IMR-90 (cell line): ENCODE data around the gene MMP3. TPM values are rescaled to one million over a fixed set of nuclear protein-coding genes. Genes with fewer than 3 reads are reported as not detected.

ENCODE experiments used
- ATAC-seq: fragments of 200-7000 bp; cut with Tn5 transposase; 2 replicates; pipeline ENCODE4 v1.9.1; 2020; ENCODE audit warnings: low read depth, mild to moderate bottlenecking, moderate library complexity
- BruUV-seq: library from RNA; stranded (reverse); fragments of 400-500 nt; replicated peaks from 2 replicates; lab custom pipeline; 2021; lab: Mats Ljungman, UMichigan
- CTCF ChIA-PET: fragments of 300-600 bp; formaldehyde crosslinking; extraction: SDS; loops from one replicate; lab custom pipeline; 2021; ENCODE audit warnings: antibody characterized with exemption; lab: Yijun Ruan, JAX
- POLR2A ChIA-PET: fragments of 300-600 bp; sonication (Branson Sonifier 250); formaldehyde crosslinking; loops from one replicate; lab custom pipeline; 2022; ENCODE audit warnings: antibody characterized with exemption; ENCODE audit not compliant: unreplicated experiment; lab: Charles Lee
- DNase-seq: peaks from one replicate; pipeline ENCODE4 v3.0.0; 2013
- H2AFZ ChIP-seq: replicated peaks from 2 replicates; pipeline ENCODE3; 2013; ENCODE audit warnings: low read length, mild to moderate bottlenecking; ENCODE audit not compliant: poor library complexity
- H2AK5ac ChIP-seq: 2 replicates; pipeline ENCODE4 v1.6.1; 2013; ENCODE audit warnings: low read depth, low read length, inconsistent platforms
- H2AK9ac ChIP-seq: replicated peaks from 2 replicates; pipeline ENCODE3; 2013; ENCODE audit warnings: mild to moderate bottlenecking, low read depth, low read length, moderate library complexity; ENCODE audit not compliant: poor library complexity
- H2BK120ac ChIP-seq: 2 replicates; pipeline ENCODE4 v1.6.1; 2013; ENCODE audit warnings: low read depth, low read length, inconsistent platforms
- H2BK15ac ChIP-seq: 3 replicates; pipeline ENCODE4 v1.6.1; 2013; ENCODE audit warnings: low read depth, low read length, inconsistent platforms
- H2BK20ac ChIP-seq: 2 replicates; pipeline ENCODE4 v1.6.1; 2013; ENCODE audit warnings: low read depth, mild to moderate bottlenecking, inconsistent platforms, low read length, moderate library complexity
- H2BK5ac ChIP-seq: 2 replicates; pipeline ENCODE4 v1.6.1; 2013; ENCODE audit warnings: mild to moderate bottlenecking, low read depth, low read length, inconsistent platforms; ENCODE audit not compliant: poor library complexity, severe bottlenecking
- H3K14ac ChIP-seq: replicated peaks from 2 replicates; pipeline ENCODE4 v1.6.1; 2013; ENCODE audit warnings: low read depth, low read length, inconsistent platforms
- H3K18ac ChIP-seq: 2 replicates; pipeline ENCODE4 v1.6.1; 2013; ENCODE audit warnings: low read depth, low read length, control low read depth
- H3K23ac ChIP-seq: 2 replicates; pipeline ENCODE4 v1.6.1; 2013; ENCODE audit warnings: low read depth, low read length, inconsistent platforms
- H3K27ac ChIP-seq: 2 replicates; pipeline ENCODE4 v1.5.1; 2013; ENCODE audit warnings: mild to moderate bottlenecking, control low read depth, low read length; ENCODE audit not compliant: insufficient read depth
- H3K27me3 ChIP-seq: 2 replicates; pipeline ENCODE4 v1.6.1; 2013; ENCODE audit warnings: low read length; ENCODE audit not compliant: control insufficient read depth, insufficient read depth
- H3K36me3 ChIP-seq: 2 replicates; pipeline ENCODE4 v1.6.1; 2013; ENCODE audit warnings: low read length, mixed read lengths; ENCODE audit not compliant: control insufficient read depth, insufficient read depth
- H3K4ac ChIP-seq: 2 replicates; pipeline ENCODE4 v1.6.1; 2013; ENCODE audit warnings: low read depth, low read length, inconsistent platforms
- H3K4me1 ChIP-seq: 2 replicates; pipeline ENCODE4 v1.6.1; 2013; ENCODE audit warnings: low read length, mixed read lengths; ENCODE audit not compliant: control insufficient read depth, insufficient read depth
- H3K4me2 ChIP-seq: 2 replicates; pipeline ENCODE4 v1.6.1; 2013; ENCODE audit warnings: low read depth, mild to moderate bottlenecking, control low read depth, low read length, moderate library complexity
- H3K4me3 ChIP-seq: 2 replicates; pipeline ENCODE4 v1.5.1; 2013; ENCODE audit warnings: low read depth, mild to moderate bottlenecking, control low read depth, low read length, moderate library complexity; ENCODE audit not compliant: insufficient read depth
- H3K56ac ChIP-seq: 2 replicates; pipeline ENCODE4 v1.6.1; 2013; ENCODE audit warnings: low read length, inconsistent platforms; ENCODE audit not compliant: insufficient read depth; ENCODE audit errors: extremely low read depth
- H3K79me1 ChIP-seq, 2 experiments: 2 replicates each; pipeline ENCODE4 v1.6.1; 2013; ENCODE audit warnings: low read length in 2 of 2, inconsistent platforms in 1 of 2, low read depth in 1 of 2
- H3K9ac ChIP-seq: 2 replicates; pipeline ENCODE4 v1.6.1; 2013; ENCODE audit warnings: low read depth, low read length, control low read depth
- H3K9me1 ChIP-seq: 2 replicates; pipeline ENCODE4 v1.6.1; 2013; ENCODE audit warnings: low read length, inconsistent platforms; ENCODE audit not compliant: insufficient read depth
- H3K9me3 ChIP-seq: 2 replicates; pipeline ENCODE4 v1.6.1; 2013; ENCODE audit warnings: low read length; ENCODE audit not compliant: control insufficient read depth, insufficient read depth
- H4K20me1 ChIP-seq: 2 replicates; pipeline ENCODE4 v1.6.1; 2013; ENCODE audit warnings: low read length, inconsistent platforms; ENCODE audit not compliant: insufficient read depth
- H4K5ac ChIP-seq: 2 replicates; pipeline ENCODE4 v1.6.1; 2013; ENCODE audit warnings: mild to moderate bottlenecking, low read depth, low read length, control low read depth
- H4K8ac ChIP-seq, 2 experiments: 2 replicates each; pipeline ENCODE4 v1.6.1; 2013; ENCODE audit warnings: low read depth in 2 of 2, low read length in 2 of 2, control low read depth in 1 of 2, inconsistent platforms in 1 of 2
- H4K91ac ChIP-seq: 2 replicates; pipeline ENCODE4 v1.6.1; 2013; ENCODE audit warnings: low read depth, low read length, inconsistent platforms; ENCODE audit not compliant: insufficient read depth
- CHD1 ChIP-seq: IDR thresholded peaks from 2 replicates; pipeline ENCODE4 v1.6.1; 2012; ENCODE audit warnings: low read depth, low read length, improper control_type of control experiment
- MAFK ChIP-seq: IDR thresholded peaks from 2 replicates; pipeline ENCODE4 v1.6.1; 2012; ENCODE audit warnings: low read depth, low read length, improper control_type of control experiment
- RFX5 ChIP-seq: IDR thresholded peaks from 2 replicates; pipeline ENCODE4 v1.8.0; 2012; ENCODE audit warnings: low read depth, mild to moderate bottlenecking, low read length, moderate library complexity
- WGBS, 2 experiments: methylation state at CpG; one replicate each; pipeline versions ENCODE4 v1.1.5 to v1.1.7; 2013; ENCODE audit warnings: missing lambda C conversion rate in 2 of 2; ENCODE audit not compliant: insufficient read length in 1 of 2; ENCODE audit errors: extremely low coverage in 2 of 2; 5-methylcytosine and 5-hydroxymethylcytosine counted together
- dilution Hi-C: fragments of 300-500 bp; cut with HindIII; formaldehyde crosslinking; loops from one replicate; pipeline ENCODE4 v1.14.3; 2018; ENCODE audit warnings: low sequenced_read_pairs; ENCODE audit not compliant: unreplicated experiment
- in situ Hi-C: fragments of 300-500 bp; cut with MboI; formaldehyde crosslinking; loops from 3 replicates; pipeline ENCODE4 v1.14.3; 2019; ENCODE audit warnings: low sequenced_read_pairs, inconsistent platforms, mixed read lengths
- intact Hi-C: fragments of 100-400 bp; cut with micrococcal nuclease; formaldehyde crosslinking; loops from 2 replicates; pipeline ENCODE4 v1.10.0; 2022
- polyA plus RNA-seq, 3 experiments: library from polyadenylated mRNA; depleted of rRNA; stranded (reverse); fragments of >200 nt; gene quantifications; 2 replicates each; pipeline ENCODE4 v1.2.3, GENCODE V29; 2012; ENCODE audit warnings: low replicate concordance in 1 of 3
- total RNA-seq: library from RNA; depleted of rRNA; stranded (reverse); fragments of >200 nt; gene quantifications from 2 replicates; pipeline ENCODE4 v1.2.3, GENCODE V29; 2012
- TF ChIP-seq, protein P1 (sequence below): fragments of 150-350 bp; IDR thresholded peaks from 2 replicates; pipeline ENCODE4 v1.6.1; 2016; ENCODE audit warnings: low read depth, mild to moderate bottlenecking, low read length, moderate library complexity, borderline replicate concordance
- TF ChIP-seq, protein P2 (sequence below): fragments of 150-350 bp; IDR thresholded peaks from 2 replicates; pipeline ENCODE4 v1.6.1; 2017; ENCODE audit warnings: mild to moderate bottlenecking, antibody characterized with exemption, low read length, low read depth
- TF ChIP-seq, protein P3 (sequence below): conservative IDR thresholded peaks from 2 replicates; pipeline ENCODE4 v1.5.1; 2012; ENCODE audit warnings: mild to moderate bottlenecking, low read depth, low read length, improper control_type of control experiment

MMP3 gene
- total and polyA plus RNA-seq, 2 of the 4 experiments (the other 2 are of a cell fraction) = under 0.01 to 0.39 TPM

DNA sequence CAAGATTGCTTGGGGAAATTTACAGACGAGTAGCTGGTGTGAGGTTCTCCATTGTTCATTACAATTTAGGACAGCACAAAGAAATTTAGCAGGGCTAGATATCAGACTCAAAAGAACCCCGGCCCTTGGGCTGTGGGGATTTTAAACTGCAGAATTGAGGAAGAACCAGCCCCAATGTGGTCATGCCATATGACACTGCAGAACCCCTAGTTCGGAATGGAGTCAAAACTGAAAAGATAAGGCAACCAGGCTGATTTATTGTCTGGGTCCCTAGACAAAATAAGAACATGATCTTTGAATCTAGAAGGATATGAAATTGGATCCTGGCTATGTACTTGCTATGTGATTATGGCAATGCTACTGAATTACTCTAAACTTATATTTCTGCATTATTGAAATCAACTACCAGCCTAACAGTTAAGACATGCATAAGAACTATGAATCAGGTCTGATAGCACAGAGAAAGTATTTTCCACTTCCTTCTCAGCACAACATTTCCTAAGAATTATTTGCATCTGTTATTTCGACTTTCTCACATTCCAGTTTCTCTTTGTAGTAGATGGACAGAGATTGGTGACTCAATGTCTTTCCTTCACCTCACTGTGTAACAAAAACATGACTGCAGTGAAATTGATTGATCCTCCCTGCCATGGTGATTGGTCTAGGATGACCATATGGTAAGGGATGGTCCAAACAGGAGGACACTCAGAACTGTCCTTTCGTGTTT is 13.2 kb downstream of the MMP3 start (continued):
- TF ChIP-seq CHD1 = no peak

DNA sequence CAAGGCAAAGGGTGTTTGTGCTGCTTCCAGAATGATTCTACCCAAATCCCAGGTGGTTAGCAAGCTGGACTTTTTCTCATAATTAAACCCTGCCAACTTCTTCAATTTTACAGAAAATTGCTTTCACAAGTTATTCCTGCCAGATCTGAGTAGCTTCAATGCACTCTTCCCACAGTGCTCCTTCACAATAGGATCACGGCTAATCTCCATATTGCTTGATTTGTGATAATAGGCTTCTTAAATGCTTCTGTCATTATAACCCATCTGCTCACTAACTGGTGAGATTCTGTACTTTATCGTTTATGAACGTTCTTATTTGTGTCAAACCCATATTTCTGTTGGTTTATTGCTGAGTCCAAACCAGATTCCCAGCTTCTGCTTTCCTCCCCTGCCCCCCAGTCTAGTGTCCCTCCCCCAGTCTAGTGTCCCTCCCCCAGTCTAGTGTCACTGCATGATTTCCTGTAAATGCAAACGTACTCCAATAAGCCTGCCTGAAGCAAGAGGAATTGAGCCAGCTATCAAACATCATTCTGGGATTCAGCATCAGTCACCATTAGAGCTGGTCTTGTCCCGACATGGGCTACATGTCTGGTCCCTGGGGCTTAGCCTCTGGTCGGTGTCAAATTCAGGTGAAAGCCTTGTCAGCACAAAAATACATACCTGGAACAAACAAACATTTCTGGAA is 14.0 kb downstream of the MMP3 start:
- 76% methylated on average over 4 of the region's 6 CpGs; no CpG with 5 or more reads in 1 of the 2 experiments for WGBS, 2 experiments
- Histone ChIP-seq H2BK20ac (no peak overlapping the region), H3K4me1 (no peaks in the 10 kb centered on the region), H3K18ac (no peak overlapping the region), H3K56ac (no peak overlapping the region), H3K14ac (no peak overlapping the region), H4K20me1 (no peaks in the 10 kb centered on the region), H3K4me2 (no peak overlapping the region), H4K5ac (no peak overlapping the region), H3K36me3 (no peaks in the 10 kb centered on the region), H4K91ac (no peak overlapping the region), H3K27ac (no peak overlapping the region), H4K8ac (no peak overlapping the region), H3K9me1 (0 out of 2 replicates have a peak, but pooled peaks cover 2% of the 10 kb centered on the region), H2AFZ (no peak overlapping the region), H3K27me3 (no peaks in the 10 kb centered on the region; the same call in 1 of the 2 replicates), H3K23ac (no peak overlapping the region), H2AK5ac (no peak overlapping the region), H3K4me3 (no peak overlapping the region), H2AK9ac (no peak overlapping the region), H3K9ac (no peak overlapping the region), H2BK5ac (no peak overlapping the region), H2BK120ac (no peak overlapping the region), H2BK15ac (no peak overlapping the region), H3K79me1 (no peaks in the 10 kb centered on the region), H3K9me3 (peaks cover 3% of the 10 kb centered on the region; the same call in 1 of the 2 replicates), H3K4ac (no peak overlapping the region)
- in situ Hi-C loops = no loop called here
- BruUV-seq = no TSS peak
- DNase-seq (no peak), ATAC-seq (no peak)
- CTCF ChIA-PET = interaction anchor here (0.5 to 0.6 kb wide), 2 partner anchors 15 to 219 kb away, joined by 4 read pairs; no protein-coding TSS in a partner anchor
- no peak for TF ChIP-seq RFX5
- TF ChIP-seq MAFK = no peak
- TF ChIP-seq, protein P1, sequence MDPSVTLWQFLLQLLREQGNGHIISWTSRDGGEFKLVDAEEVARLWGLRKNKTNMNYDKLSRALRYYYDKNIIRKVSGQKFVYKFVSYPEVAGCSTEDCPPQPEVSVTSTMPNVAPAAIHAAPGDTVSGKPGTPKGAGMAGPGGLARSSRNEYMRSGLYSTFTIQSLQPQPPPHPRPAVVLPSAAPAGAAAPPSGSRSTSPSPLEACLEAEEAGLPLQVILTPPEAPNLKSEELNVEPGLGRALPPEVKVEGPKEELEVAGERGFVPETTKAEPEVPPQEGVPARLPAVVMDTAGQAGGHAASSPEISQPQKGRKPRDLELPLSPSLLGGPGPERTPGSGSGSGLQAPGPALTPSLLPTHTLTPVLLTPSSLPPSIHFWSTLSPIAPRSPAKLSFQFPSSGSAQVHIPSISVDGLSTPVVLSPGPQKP = no peak
- TF ChIP-seq, protein P2, sequence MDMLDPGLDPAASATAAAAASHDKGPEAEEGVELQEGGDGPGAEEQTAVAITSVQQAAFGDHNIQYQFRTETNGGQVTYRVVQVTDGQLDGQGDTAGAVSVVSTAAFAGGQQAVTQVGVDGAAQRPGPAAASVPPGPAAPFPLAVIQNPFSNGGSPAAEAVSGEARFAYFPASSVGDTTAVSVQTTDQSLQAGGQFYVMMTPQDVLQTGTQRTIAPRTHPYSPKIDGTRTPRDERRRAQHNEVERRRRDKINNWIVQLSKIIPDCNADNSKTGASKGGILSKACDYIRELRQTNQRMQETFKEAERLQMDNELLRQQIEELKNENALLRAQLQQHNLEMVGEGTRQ = no peak
- TF ChIP-seq, protein P3, sequence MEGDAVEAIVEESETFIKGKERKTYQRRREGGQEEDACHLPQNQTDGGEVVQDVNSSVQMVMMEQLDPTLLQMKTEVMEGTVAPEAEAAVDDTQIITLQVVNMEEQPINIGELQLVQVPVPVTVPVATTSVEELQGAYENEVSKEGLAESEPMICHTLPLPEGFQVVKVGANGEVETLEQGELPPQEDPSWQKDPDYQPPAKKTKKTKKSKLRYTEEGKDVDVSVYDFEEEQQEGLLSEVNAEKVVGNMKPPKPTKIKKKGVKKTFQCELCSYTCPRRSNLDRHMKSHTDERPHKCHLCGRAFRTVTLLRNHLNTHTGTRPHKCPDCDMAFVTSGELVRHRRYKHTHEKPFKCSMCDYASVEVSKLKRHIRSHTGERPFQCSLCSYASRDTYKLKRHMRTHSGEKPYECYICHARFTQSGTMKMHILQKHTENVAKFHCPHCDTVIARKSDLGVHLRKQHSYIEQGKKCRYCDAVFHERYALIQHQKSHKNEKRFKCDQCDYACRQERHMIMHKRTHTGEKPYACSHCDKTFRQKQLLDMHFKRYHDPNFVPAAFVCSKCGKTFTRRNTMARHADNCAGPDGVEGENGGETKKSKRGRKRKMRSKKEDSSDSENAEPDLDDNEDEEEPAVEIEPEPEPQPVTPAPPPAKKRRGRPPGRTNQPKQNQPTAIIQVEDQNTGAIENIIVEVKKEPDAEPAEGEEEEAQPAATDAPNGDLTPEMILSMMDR = no peak
- dilution Hi-C loops = no loop called here
- intact Hi-C loops = no loop called here
- POLR2A ChIA-PET = no interaction called here
